HS-5 (cell line): ENCODE results near the gene UBTFL1.
"Not testable (repeated sequence)": the region's sequence is repeated elsewhere in the genome, so short reads cannot be mapped to it uniquely, and the experiment has no call there.

ENCODE experiments used
- DNase-seq: peaks from one replicate; pipeline ENCODE4 v3.0.0-alpha.2; 2012; ENCODE audit warnings: low read depth

The UBTFL1 gene

GRCh38 chr11:90085650-90086049, at the start of gene UBTFL1:
Gene UBTFL1 (plus strand): TSS chr11:90085950. CDS start chr11:90085950, 0 bp downstream.
- not testable (repeated sequence) for DNase-seq

GRCh38 chr11:90051591-90052209, 34.0 kb upstream of the UBTFL1 start:
- not testable (repeated sequence) for DNase-seq

- not testable (repeated sequence) for DNase-seq
Observed at GRCh38 chr11:90052311-90052710, 33.4 kb upstream of the UBTFL1 start.

- DNase-seq = not testable (repeated sequence)
Observed at GRCh38 chr11:90053545-90053944, 32.2 kb upstream of the UBTFL1 start.

GRCh38 chr11:90088731-90089130, 3.0 kb downstream of the UBTFL1 start:
- DNase-seq = not testable (repeated sequence)

GRCh38 chr11:90095230-90095924, 9.6 kb downstream of the UBTFL1 start:
- DNase-seq = not testable (repeated sequence)

GRCh38 chr11:90098261-90098660, 12.5 kb downstream of the UBTFL1 start:
- not testable (repeated sequence) for DNase-seq

- DNase-seq = no peak
Observed at GRCh38 chr11:90100431-90100830, 14.7 kb downstream of the UBTFL1 start.

- DNase-seq = peak; percentile 2
Observed at GRCh38 chr11:90113541-90113940, 27.8 kb downstream of the UBTFL1 start.

- DNase-seq = no peak
Observed at GRCh38 chr11:90120191-90120590, 34.4 kb downstream of the UBTFL1 start.

GRCh38 chr11:90124371-90124770, 38.6 kb downstream of the UBTFL1 start:
- DNase-seq = no peak

GRCh38 chr11:90124946-90125345, 39.2 kb downstream of the UBTFL1 start:
- no peak for DNase-seq

GRCh38 chr11:90133560-90134477, 48.1 kb downstream of the UBTFL1 start:
- no peak for DNase-seq

GRCh38 chr11:90134478-90135003, 48.8 kb downstream of the UBTFL1 start, which contains the start of gene NAALAD2:
Gene NAALAD2 (plus strand): TSS chr11:90134663. CDS start chr11:90134759, 96 bp downstream.
- no peak for DNase-seq

GRCh38 chr11:90135016-90135415, 49.3 kb downstream of the UBTFL1 start:
- no peak for DNase-seq
